SK-N-MC (cell line): ENCODE data around the gene TTC8.
"Not testable (repeated sequence)": the region's sequence is repeated elsewhere in the genome, so short reads cannot be mapped to it uniquely, and the experiment has no call there.

Experiments
- DNase-seq: peaks from one replicate; pipeline ENCODE4 v3.0.0-alpha.2; 2011; ENCODE audit warnings: low read depth, low spot score
- H3K27ac ChIP-seq: fragments of 200-600 bp; sonication (generic); 2 replicates; pipeline ENCODE4 v1.5.1; 2016; ENCODE audit warnings: mixed run types
- H3K36me3 ChIP-seq: fragments of 200-600 bp; sonication (generic); 2 replicates; pipeline ENCODE4 v1.6.1; 2017; ENCODE audit warnings: antibody characterized with exemption, low read length, mixed read lengths; ENCODE audit not compliant: insufficient read depth
- H3K4me3 ChIP-seq: fragments of 200-600 bp; sonication (generic); 2 replicates; pipeline ENCODE4 v1.5.1; 2016
- H3K9ac ChIP-seq: fragments of 200-600 bp; sonication (generic); 2 replicates; pipeline ENCODE4 v1.8.0; 2017; ENCODE audit warnings: mixed run types, mixed read lengths; ENCODE audit not compliant: insufficient read length
- H3K9me3 ChIP-seq: fragments of 200-600 bp; sonication (generic); 2 replicates; pipeline ENCODE4 v1.6.1; 2017; ENCODE audit warnings: low read depth, mild to moderate bottlenecking, antibody characterized with exemption, low read length, moderate library complexity, mixed read lengths
- EZH2 ChIP-seq: fragments of 200-600 bp; sonication (generic); IDR thresholded peaks from one replicate; pipeline ENCODE4 v1.6.1; 2017; ENCODE audit warnings: antibody characterized with exemption
- FOXP2 ChIP-seq: optimal IDR thresholded peaks from 2 replicates; pipeline ENCODE3; 2011; ENCODE audit warnings: mild to moderate bottlenecking, moderate library complexity; ENCODE audit not compliant: insufficient read depth; ENCODE audit errors: extremely low read length, control extremely low read depth
- POLR2AphosphoS5 ChIP-seq: IDR thresholded peaks from 2 replicates; pipeline ENCODE4 v1.6.1; 2012; ENCODE audit warnings: mild to moderate bottlenecking, low read depth, low read length, borderline replicate concordance

TTC8 gene

DNA sequence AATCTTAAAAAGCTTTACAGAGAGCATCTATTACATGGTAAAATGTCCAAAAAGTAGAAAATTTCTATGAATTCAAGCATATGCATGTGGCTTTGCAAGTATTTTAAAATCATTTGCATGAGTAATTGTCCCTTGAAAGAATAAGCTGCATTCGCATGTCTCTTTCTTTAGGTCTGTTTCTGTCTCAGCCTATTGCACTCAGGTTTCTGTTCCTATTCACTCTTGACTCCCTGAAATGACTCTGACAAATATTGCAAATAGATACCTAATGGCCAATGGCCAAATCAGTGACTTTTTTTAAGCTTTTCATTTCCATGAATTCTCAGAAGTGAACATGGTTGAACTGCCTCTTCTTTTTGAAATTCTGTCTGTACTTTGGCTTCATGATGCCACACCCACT lies 6.4 kb upstream of the TTC8 start:
- TF ChIP-seq EZH2: no peak
- TF ChIP-seq POLR2AphosphoS5: no peak
- no peak for TF ChIP-seq FOXP2
- H3K4me3 ChIP-seq: no peak overlapping the region
- no peak for DNase-seq

DNA sequence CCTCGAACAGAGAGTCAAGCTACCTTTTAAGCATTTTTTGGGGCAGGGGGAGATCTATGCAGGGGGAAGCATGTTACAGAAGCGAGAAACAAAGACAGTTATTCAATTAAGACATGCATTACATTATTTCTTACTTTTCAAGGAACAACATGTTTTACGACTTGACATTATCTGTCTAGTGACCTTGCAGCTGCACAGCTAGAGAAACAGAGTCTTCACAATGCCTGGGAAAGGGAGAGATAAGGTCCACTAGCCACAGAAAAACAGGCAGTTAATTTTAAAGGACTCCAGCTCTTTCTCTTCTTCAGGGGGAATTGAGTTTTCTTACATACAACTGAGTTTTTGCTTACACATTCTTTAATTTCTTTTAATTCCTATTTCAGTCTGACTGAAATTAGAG lies 4.8 kb upstream of the TTC8 start:
- not testable (repeated sequence) for H3K27ac ChIP-seq, H3K9me3 ChIP-seq, DNase-seq, H3K9ac ChIP-seq, H3K4me3 ChIP-seq, H3K36me3 ChIP-seq

More for the DNA sequence above, 6.4 kb upstream of the TTC8 start:
- Histone ChIP-seq H3K9ac (no peak overlapping the region), H3K36me3 (no peaks in the 10 kb centered on the region), H3K9me3 (no peaks in the 10 kb centered on the region), H3K27ac (no peak overlapping the region)

DNA sequence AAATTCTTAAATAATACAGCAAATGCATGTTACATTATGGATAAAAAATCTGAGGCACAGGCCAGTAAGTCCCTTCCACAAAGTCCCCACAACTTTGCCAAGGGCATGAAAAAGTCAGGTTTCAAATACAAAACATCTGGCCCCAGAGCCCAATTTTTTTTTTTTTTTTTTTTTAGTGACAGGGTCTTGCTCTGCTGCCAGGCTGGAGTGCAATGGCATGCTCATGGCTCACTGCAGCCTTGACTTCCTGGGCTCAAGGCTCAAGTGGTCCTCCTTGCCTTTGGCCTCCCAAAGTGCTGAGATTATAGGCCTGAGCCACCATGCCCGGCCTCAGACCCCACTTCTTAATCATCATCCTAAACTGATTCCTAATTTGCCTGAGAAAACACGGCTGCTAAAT lies 3.1 kb upstream of the TTC8 start:
- no peak for DNase-seq
- no peak overlapping the region for H3K4me3 ChIP-seq
- no peak overlapping the region for H3K9ac ChIP-seq
- H3K9me3 ChIP-seq: no peaks in the 10 kb centered on the region
- TF ChIP-seq EZH2 (no peak), POLR2AphosphoS5 (no peak), FOXP2 (no peak)
- no peaks in the 10 kb centered on the region for H3K36me3 ChIP-seq
- no peak overlapping the region for H3K27ac ChIP-seq

DNA sequence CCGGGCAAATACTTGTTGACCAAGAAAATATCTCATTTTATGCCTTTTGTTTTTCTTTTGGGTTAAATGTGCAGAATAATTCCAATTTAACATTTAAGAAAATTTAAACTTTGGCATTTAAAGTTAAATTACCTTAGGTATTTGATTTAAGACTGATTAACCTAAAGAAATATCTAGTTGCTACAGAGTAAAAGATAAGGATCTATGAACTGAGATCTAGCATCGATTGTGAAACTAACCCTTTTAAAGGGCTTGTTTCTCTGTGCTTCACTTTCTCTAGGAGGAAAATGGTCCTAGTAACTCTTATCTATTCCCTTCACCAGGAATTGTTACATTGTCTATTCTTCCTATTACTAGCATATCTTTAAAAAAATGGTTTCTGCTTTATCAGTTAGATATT lies 2.6 kb upstream of the TTC8 start:
- no peak for TF ChIP-seq EZH2
- TF ChIP-seq POLR2AphosphoS5: no peak
- TF ChIP-seq FOXP2: no peak

DNA sequence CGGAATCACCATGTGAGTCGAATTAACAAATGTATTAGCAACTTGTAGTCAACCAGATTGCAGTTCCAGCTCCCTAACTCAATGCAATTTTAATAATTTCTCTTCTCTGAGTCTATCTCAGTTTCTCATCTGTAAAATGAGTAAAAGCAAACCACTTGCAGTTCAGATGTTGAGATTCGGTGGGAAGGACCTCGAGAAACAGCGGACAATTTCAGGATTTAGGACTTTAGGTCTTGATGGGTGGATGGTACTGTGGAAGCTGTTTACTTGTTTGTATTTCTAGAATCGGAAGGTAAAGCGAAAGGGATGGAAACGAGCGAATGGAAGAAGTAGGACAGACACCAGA lies 510 bp upstream of the TTC8 start:
- TF ChIP-seq FOXP2: no peak
- no peak for TF ChIP-seq POLR2AphosphoS5
- no peak for TF ChIP-seq EZH2
- Histone ChIP-seq H3K4me3 (peak overlapping the region; percentile 99), H3K9me3 (no peaks in the 10 kb centered on the region), H3K27ac (no peak overlapping the region; the same call in 1 of the 2 replicates), H3K36me3 (no peaks in the 10 kb centered on the region), H3K9ac (peak overlapping the region; percentile 95)
- no peak for DNase-seq

More for the DNA sequence above, 2.6 kb upstream of the TTC8 start:
- H3K4me3 ChIP-seq: no peak overlapping the region
- no peak overlapping the region for H3K9ac ChIP-seq
- no peaks in the 10 kb centered on the region for H3K9me3 ChIP-seq
- DNase-seq: no peak
- H3K36me3 ChIP-seq: no peaks in the 10 kb centered on the region
- H3K27ac ChIP-seq: no peak overlapping the region

DNA sequence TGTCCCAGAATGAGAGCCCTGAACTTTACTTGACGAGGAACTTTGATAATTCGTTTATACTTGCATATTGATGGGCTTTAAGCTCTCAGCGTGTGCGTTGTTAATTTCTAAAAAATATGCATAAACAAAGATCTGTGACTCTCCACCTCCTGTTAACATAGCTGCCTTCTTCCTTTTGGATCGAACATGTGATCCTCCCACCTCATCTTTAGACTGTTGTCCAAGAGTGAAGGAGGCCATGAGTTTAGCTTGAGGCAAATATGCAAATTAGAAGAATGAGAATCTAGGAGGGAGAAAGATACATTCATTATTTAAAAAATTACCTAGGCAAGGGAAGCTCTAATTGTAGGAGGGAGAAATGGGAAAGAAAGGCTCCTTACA lies 617 bp downstream of the TTC8 start:
- H3K9me3 ChIP-seq: no peaks in the 10 kb centered on the region
- peak overlapping the region; percentile 99 for H3K4me3 ChIP-seq
- TF ChIP-seq EZH2: no peak
- TF ChIP-seq FOXP2: no peak
- no peak for TF ChIP-seq POLR2AphosphoS5
- no peak for DNase-seq
- peak overlapping the region; percentile 95 for H3K9ac ChIP-seq
- H3K36me3 ChIP-seq: no peaks in the 10 kb centered on the region
- no peak overlapping the region for H3K27ac ChIP-seq

DNA sequence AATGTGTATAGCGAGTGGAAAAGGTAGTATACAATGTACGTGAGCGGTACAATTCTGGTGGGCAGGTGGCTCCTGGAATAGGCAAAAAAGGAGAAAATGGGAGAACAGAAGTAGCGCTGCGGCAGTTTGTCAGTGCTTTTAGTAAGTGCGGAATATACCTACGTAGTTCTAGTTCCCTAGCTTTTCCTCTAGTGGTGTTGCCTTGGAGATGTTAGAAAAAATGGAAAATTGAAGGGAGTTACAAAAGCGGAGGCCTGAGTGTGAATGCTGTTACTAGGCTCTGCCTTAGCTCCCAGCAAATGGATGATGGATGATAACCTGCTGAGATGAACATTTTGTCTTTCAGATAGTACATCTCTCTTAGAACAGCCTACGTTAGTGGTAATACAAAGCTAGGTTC lies 1.1 kb downstream of the TTC8 start:
- H3K4me3 ChIP-seq: peak overlapping the region; percentile 99
- no peaks in the 10 kb centered on the region for H3K9me3 ChIP-seq
- no peak overlapping the region for H3K27ac ChIP-seq
- TF ChIP-seq POLR2AphosphoS5 (no peak), FOXP2 (no peak), EZH2 (no peak)
- no peak for DNase-seq
- no peaks in the 10 kb centered on the region for H3K36me3 ChIP-seq
- peak overlapping the region; percentile 95 for H3K9ac ChIP-seq

DNA sequence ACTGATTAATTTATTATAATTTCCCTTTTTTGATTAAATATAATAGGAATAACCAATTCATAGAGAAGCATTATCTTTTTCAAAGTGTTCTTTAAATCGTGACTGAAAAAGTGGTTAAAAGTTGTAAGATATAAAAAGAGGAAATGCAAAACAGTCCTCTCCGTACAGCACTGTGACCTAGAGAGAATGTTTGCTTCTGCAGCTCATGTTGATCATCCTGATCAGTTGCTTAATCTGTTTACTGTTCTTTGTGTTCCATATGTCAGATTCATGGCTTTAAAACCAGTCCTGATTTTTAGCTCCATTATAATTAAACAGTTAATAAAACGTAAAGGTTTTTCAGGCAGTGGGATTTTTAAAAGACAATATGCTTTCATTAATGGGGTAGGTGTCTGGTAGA lies 4.7 kb downstream of the TTC8 start:
- no peak for DNase-seq
- TF ChIP-seq EZH2 (no peak), FOXP2 (no peak), POLR2AphosphoS5 (no peak)
- no peak overlapping the region for H3K9ac ChIP-seq
- H3K9me3 ChIP-seq: no peaks in the 10 kb centered on the region
- no peaks in the 10 kb centered on the region for H3K36me3 ChIP-seq
- no peak overlapping the region for H3K4me3 ChIP-seq
- H3K27ac ChIP-seq: no peak overlapping the region

DNA sequence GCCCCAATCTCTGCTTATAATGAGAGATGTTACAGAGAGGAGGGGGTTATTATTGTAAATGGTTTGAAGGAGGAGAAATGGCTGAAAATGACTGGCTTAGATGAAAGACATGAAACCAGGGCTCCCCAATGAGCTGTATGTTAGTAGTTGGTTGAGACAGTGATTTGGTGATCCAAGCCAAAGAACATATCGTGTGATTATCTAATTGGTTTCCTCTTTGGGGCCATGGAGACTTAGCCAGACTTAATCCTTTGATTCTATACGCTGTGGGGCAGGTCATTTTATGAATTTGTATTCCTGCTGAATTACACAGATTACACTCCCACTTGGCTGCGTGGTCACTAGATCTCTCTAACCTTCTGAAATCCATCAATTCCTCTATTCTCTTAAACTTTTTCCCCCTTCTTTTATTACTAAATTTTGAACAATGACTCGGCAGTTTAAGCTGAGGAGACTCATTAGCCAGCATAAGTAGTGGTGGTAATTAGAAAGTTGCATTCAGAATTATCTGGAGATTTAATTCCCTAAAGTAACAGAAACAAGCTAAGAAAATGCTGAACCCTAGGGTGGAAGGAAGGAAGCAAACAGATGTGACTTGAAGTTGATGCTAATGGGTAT lies 5.3 kb downstream of the TTC8 start:
- Histone ChIP-seq H3K4me3 (no peak overlapping the region), H3K27ac (no peak overlapping the region), H3K36me3 (no peaks in the 10 kb centered on the region), H3K9me3 (no peaks in the 10 kb centered on the region), H3K9ac (no peak overlapping the region)
- no peak for DNase-seq
- TF ChIP-seq POLR2AphosphoS5 (no peak), EZH2 (no peak), FOXP2 (no peak)

DNA sequence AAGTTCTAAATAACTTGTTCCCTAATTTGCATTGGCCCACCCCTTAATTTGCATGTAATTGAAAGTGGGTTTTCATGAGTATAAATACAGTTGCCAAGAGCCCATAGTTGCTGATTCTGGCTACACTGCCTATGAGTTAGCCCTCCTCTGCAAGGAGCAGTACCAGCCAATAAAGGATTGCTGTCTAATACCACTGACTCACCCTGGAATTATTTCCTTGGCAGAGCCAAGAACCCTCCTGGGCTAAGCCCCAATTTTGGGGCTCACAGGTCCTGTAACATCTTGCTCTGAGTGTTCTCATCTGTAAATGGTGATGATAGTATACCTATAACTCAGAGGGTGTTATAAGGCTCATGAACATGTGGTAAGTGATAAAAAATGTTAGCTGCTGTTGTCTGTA lies 6.8 kb downstream of the TTC8 start:
- Histone ChIP-seq H3K36me3 (no peaks in the 10 kb centered on the region), H3K27ac (no peak overlapping the region), H3K9ac (no peak overlapping the region), H3K9me3 (no peaks in the 10 kb centered on the region), H3K4me3 (no peak overlapping the region)
- TF ChIP-seq POLR2AphosphoS5: no peak
- no peak for TF ChIP-seq FOXP2
- no peak for TF ChIP-seq EZH2
- no peak for DNase-seq
